IPS-15b (cell line): ENCODE data around the gene TMEM52B.

Source experiments
- H3K27me3 ChIP-seq: one replicate; pipeline ENCODE4 v1.6.1; 2013; ENCODE audit warnings: low read length; ENCODE audit not compliant: control insufficient read depth, insufficient read depth
- H3K36me3 ChIP-seq: one replicate; pipeline ENCODE4 v1.6.1; 2013; ENCODE audit warnings: low read length; ENCODE audit not compliant: control insufficient read depth, insufficient read depth
- H3K4me1 ChIP-seq: one replicate; pipeline ENCODE4 v1.6.1; 2013; ENCODE audit warnings: mild to moderate bottlenecking, low read length; ENCODE audit not compliant: control insufficient read depth, insufficient read depth
- H3K4me3 ChIP-seq: one replicate; pipeline ENCODE4 v1.5.1; 2013; ENCODE audit warnings: low read depth, low read length
- H3K9ac ChIP-seq: one replicate; pipeline ENCODE4 v1.6.1; 2013; ENCODE audit warnings: low read depth, mild to moderate bottlenecking, low read length
- H3K9me3 ChIP-seq: one replicate; pipeline ENCODE4 v1.6.1; 2013; ENCODE audit warnings: mild to moderate bottlenecking, low read length; ENCODE audit not compliant: control insufficient read depth, insufficient read depth

Gene TMEM52B

GRCh38 chr12:10235761-10236631, 57.2 kb downstream of the TMEM52B start:
- Histone ChIP-seq H3K4me1 (no peaks in the 10 kb centered on the region), H3K4me3 (no peak overlapping the region), H3K9ac (no peak overlapping the region), H3K9me3 (peaks cover 6% of the 10 kb centered on the region), H3K36me3 (no peaks in the 10 kb centered on the region), H3K27me3 (no peaks in the 10 kb centered on the region)

- H3K4me3 ChIP-seq = no peak overlapping the region
- H3K27me3 ChIP-seq = no peaks in the 10 kb centered on the region
- H3K9me3 ChIP-seq = peaks cover 6% of the 10 kb centered on the region
- peaks cover 3% of the 10 kb centered on the region for H3K4me1 ChIP-seq
- no peak overlapping the region for H3K9ac ChIP-seq
- no peaks in the 10 kb centered on the region for H3K36me3 ChIP-seq
These were observed 57.9 kb downstream of the TMEM52B start for GRCh38 chr12:10236720-10237119.

GRCh38 chr12:10238526-10238925, 59.7 kb downstream of the TMEM52B start:
- Histone ChIP-seq H3K27me3 (no peaks in the 10 kb centered on the region), H3K4me3 (no peak overlapping the region), H3K4me1 (peaks cover 3% of the 10 kb centered on the region)

GRCh38 chr12:10241290-10241689, 62.5 kb downstream of the TMEM52B start:
- no peaks in the 10 kb centered on the region for H3K27me3 ChIP-seq
- H3K9ac ChIP-seq = no peak overlapping the region
- H3K4me3 ChIP-seq = no peak overlapping the region
- no peaks in the 10 kb centered on the region for H3K9me3 ChIP-seq
- H3K4me1 ChIP-seq = peaks cover 3% of the 10 kb centered on the region
- H3K36me3 ChIP-seq = no peaks in the 10 kb centered on the region

More at GRCh38 chr12:10238526-10238925, 59.7 kb downstream of the TMEM52B start:
- Histone ChIP-seq H3K9me3 (peaks cover 6% of the 10 kb centered on the region), H3K36me3 (no peaks in the 10 kb centered on the region), H3K9ac (no peak overlapping the region)
